Endothelial cell of umbilical vein (primary cell): Measurements from ENCODE around the gene MIGA2. TPM values are rescaled to one million over a fixed set of nuclear protein-coding genes. Genes with fewer than 3 reads are reported as not detected.
A peak's percentile ranks its signal among the peaks of the same experiment; 100 is the strongest.

Experiments used
- BruUV-seq: library from RNA; stranded (reverse); fragments of 400-500 nt; replicated peaks from 2 replicates; lab custom pipeline; 2021; lab: Mats Ljungman, UMichigan
- CTCF ChIA-PET: fragments of 300-600, 350-600 bp; sonication (Branson Sonifier 250); formaldehyde crosslinking; loops from one replicate; lab custom pipeline; 2021; ENCODE audit warnings: antibody characterized with exemption, inconsistent platforms; lab: Charles Lee
- POLR2A ChIA-PET: fragments of 300-600, 350-600 bp; sonication (Branson Sonifier 250); formaldehyde crosslinking; loops from one replicate; lab custom pipeline; 2021; ENCODE audit warnings: antibody characterized with exemption, inconsistent platforms; lab: Charles Lee
- DNase-seq: peaks from one replicate; pipeline ENCODE4 v3.0.0-alpha.2; 2011; ENCODE audit warnings: low read depth, low spot score
- FAIRE-seq: peaks from 2 replicates; lab custom pipeline; 2011; peaks lifted over from hg19 to GRCh38; lab: Jason Lieb, UNC
- H2AFZ ChIP-seq: 2 replicates; pipeline ENCODE4 v1.6.0; 2012; ENCODE audit warnings: low read depth, low read length, control low read depth, inconsistent platforms
- H3K27ac ChIP-seq: 2 replicates; pipeline ENCODE4 v1.5.1; 2011; ENCODE audit warnings: low read depth, mild to moderate bottlenecking, control low read depth, low read length, moderate library complexity; ENCODE audit not compliant: insufficient read depth
- H3K27me3 ChIP-seq, 2 experiments: 2 replicates each; pipeline versions ENCODE4 v1.6.0 to v1.6.1; 2011; ENCODE audit warnings: low read length in 2 of 2, mixed read lengths in 1 of 2; ENCODE audit not compliant: control insufficient read depth in 2 of 2, insufficient read depth in 2 of 2
- H3K36me3 ChIP-seq, 2 experiments: 2 replicates in 1 of 2; 3 replicates in 1 of 2; pipeline ENCODE4 v1.5.1; 2011; ENCODE audit warnings: low read length in 2 of 2, mild to moderate bottlenecking in 1 of 2, moderate library complexity in 1 of 2; ENCODE audit not compliant: control insufficient read depth in 2 of 2, insufficient read depth in 2 of 2; ENCODE audit errors: extremely low read depth in 1 of 2
- H3K4me1 ChIP-seq: 3 replicates; pipeline ENCODE4 v1.5.1; 2011; ENCODE audit warnings: mild to moderate bottlenecking, low read length; ENCODE audit not compliant: control insufficient read depth, insufficient read depth; ENCODE audit errors: extremely low read depth
- H3K4me2 ChIP-seq: 2 replicates; pipeline ENCODE4 v1.6.1; 2011; ENCODE audit warnings: low read length, control low read depth, mixed read lengths; ENCODE audit not compliant: insufficient read depth
- H3K4me3 ChIP-seq, 3 experiments: fragments of 200-600 bp in 1 of 3; sonication (generic), shearing (Covaris generic) in 1 of 3; replicated peaks in 1 of 3; 2 replicates each; pipeline ENCODE4 v1.5.1; 2011 to 2016; ENCODE audit warnings: control low read depth in 3 of 3, low read length in 3 of 3, mild to moderate bottlenecking in 2 of 3, inconsistent platforms in 1 of 3, low read depth in 1 of 3, moderate library complexity in 1 of 3; ENCODE audit not compliant: insufficient read depth in 1 of 3
- H3K79me2 ChIP-seq: 2 replicates; pipeline ENCODE4 v1.6.0; 2012; ENCODE audit warnings: low read length, inconsistent platforms; ENCODE audit not compliant: control insufficient read depth, insufficient read depth
- H3K9ac ChIP-seq: replicated peaks from 2 replicates; pipeline ENCODE3; 2011; ENCODE audit warnings: low read length, control low read depth; ENCODE audit not compliant: insufficient read depth; ENCODE audit errors: extremely low read depth
- H3K9me1 ChIP-seq: replicated peaks from 3 replicates; pipeline ENCODE4 v1.6.0; 2011; ENCODE audit warnings: mild to moderate bottlenecking, low read length; ENCODE audit not compliant: control insufficient read depth, insufficient read depth; ENCODE audit errors: extremely low read depth
- H3K9me3 ChIP-seq: replicated peaks from 2 replicates; pipeline ENCODE4 v1.5.1; 2012; ENCODE audit warnings: low read length, inconsistent platforms; ENCODE audit not compliant: control insufficient read depth, insufficient read depth
- H4K20me1 ChIP-seq: replicated peaks from 2 replicates; pipeline ENCODE3; 2011; ENCODE audit warnings: mild to moderate bottlenecking, low read length; ENCODE audit not compliant: control insufficient read depth, insufficient read depth; ENCODE audit errors: extremely low read depth
- EZH2 ChIP-seq: IDR thresholded peaks from 2 replicates; pipeline ENCODE4 v1.6.1; 2012; ENCODE audit warnings: borderline replicate concordance, low read depth, mild to moderate bottlenecking, moderate library complexity, low read length, inconsistent platforms; ENCODE audit not compliant: severe bottlenecking
- FOS ChIP-seq: IDR thresholded peaks from 2 replicates; pipeline ENCODE4 v1.6.1; 2011; ENCODE audit warnings: mild to moderate bottlenecking, low read length, moderate library complexity, borderline replicate concordance; ENCODE audit not compliant: insufficient read depth
- GATA2 ChIP-seq: IDR thresholded peaks from 2 replicates; pipeline ENCODE4 v1.7.0; 2011; ENCODE audit warnings: low read depth, mild to moderate bottlenecking, moderate library complexity, mixed read lengths, low read length; ENCODE audit not compliant: insufficient read length, insufficient read depth
- JUN ChIP-seq: IDR thresholded peaks from 2 replicates; pipeline ENCODE4 v1.6.1; 2011; ENCODE audit warnings: borderline replicate concordance, low read depth; ENCODE audit not compliant: insufficient read length, insufficient read depth
- MYC ChIP-seq: IDR thresholded peaks from one replicate; pipeline ENCODE4 v1.6.1; 2011; ENCODE audit warnings: mild to moderate bottlenecking, low read depth, low read length
- POLR2A ChIP-seq: IDR thresholded peaks from 2 replicates; pipeline ENCODE4 v1.6.1; 2012; ENCODE audit warnings: low read depth, mild to moderate bottlenecking, control low read depth, low read length
- POLR2AphosphoS5 ChIP-seq: IDR thresholded peaks from 2 replicates; pipeline ENCODE4 v1.6.1; 2012; ENCODE audit warnings: low read depth, mild to moderate bottlenecking, control low read depth, low read length, moderate library complexity; ENCODE audit not compliant: insufficient read depth
- dilution Hi-C: fragments of 300-500 bp; cut with MboI; formaldehyde crosslinking; loops from one replicate; pipeline ENCODE4 v1.15.0; 2019; ENCODE audit warnings: low sequenced_read_pairs; ENCODE audit not compliant: extremely low pct_ligation_motif_present
- intact Hi-C: fragments of 100-400 bp; cut with micrococcal nuclease; formaldehyde crosslinking; loops from one replicate; pipeline ENCODE4 v1.10.0; 2022
- polyA plus RNA-seq, 4 experiments: library from polyadenylated mRNA; depleted of rRNA in 3 of 4; stranded (reverse) in 3 of 4; unstranded in 1 of 4; fragments of >200 nt; gene quantifications; 2 replicates each; pipeline versions ENCODE4 v1.2.1 to v1.2.3, GENCODE V29; 2011 to 2012; ENCODE audit warnings: missing spikeins in 1 of 4
- total RNA-seq: library from RNA; stranded (reverse); gene quantifications from 2 replicates; pipeline ENCODE4 v1.2.3, GENCODE V29; 2021
- TF ChIP-seq, protein P1 (sequence below), 2 donors: IDR thresholded peaks; 1 replicate in 1 of 2; 2 replicates in 1 of 2; pipeline ENCODE4 v1.5.1; 2011; ENCODE audit warnings: low read length in 2 of 2, mild to moderate bottlenecking in 2 of 2, moderate library complexity in 2 of 2, control low read depth in 1 of 2, inconsistent platforms in 1 of 2, low read depth in 1 of 2; ENCODE audit not compliant: insufficient read depth in 1 of 2; ENCODE audit errors: extremely low read depth in 1 of 2
- TF ChIP-seq, protein P2 (sequence below): IDR thresholded peaks from 2 replicates; pipeline ENCODE4 v1.6.1; 2011; ENCODE audit not compliant: insufficient read depth, insufficient read length

MIGA2 gene
- total and polyA plus RNA-seq, 2 donors (not counting 3 experiments of a cell fraction or from before 2014, with no cell fraction given) = 27.7 to 28.0 TPM

DNA sequence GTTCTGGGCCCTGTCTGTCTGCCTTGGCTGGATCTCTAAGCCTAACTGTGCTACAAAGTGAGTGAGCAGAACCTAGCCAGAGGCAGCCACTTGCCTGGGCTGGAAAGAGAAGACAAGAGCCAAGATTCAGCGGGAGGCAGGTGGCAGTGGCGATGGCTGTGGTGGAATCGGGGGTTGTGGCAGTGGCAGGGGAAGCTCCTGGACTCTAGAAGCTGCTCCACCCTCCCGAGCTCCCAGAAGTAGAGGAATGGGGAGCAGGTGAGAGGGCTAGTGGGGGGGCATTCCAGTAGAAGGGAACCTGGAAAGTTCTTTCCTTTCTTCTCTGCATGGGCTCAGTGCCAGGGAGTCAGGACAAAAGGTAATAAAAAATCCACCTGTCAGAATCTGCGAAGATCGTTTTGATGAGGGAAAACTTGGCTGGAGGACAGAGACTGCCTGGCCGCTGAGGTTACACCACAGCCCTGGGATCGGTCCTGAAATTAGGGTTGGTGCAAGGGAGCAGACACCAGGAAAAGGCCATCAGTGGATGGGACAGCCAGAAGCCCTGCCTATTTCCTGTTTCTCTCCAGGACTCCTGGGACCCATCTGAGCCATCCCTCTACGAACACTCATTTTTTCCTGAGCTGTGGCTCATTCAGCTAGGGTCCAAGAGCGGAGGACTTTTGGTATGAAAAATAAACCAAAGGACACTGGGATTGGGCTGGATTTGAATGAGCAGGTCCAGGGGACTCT is 72.5 kb downstream of the MIGA2 start:
- no peaks in the 10 kb centered on the region for H4K20me1 ChIP-seq
- FAIRE-seq = no peak
- H3K27ac ChIP-seq = no peak overlapping the region
- TSS peak; percentile 34 for BruUV-seq
- peaks cover 3% of the 10 kb centered on the region in 2 experiments for H3K36me3 ChIP-seq
- H3K9me1 ChIP-seq = no peaks in the 10 kb centered on the region
- no peaks in the 10 kb centered on the region for H3K9me3 ChIP-seq
- H3K9ac ChIP-seq = no peak overlapping the region
- TF ChIP-seq, protein P1, sequence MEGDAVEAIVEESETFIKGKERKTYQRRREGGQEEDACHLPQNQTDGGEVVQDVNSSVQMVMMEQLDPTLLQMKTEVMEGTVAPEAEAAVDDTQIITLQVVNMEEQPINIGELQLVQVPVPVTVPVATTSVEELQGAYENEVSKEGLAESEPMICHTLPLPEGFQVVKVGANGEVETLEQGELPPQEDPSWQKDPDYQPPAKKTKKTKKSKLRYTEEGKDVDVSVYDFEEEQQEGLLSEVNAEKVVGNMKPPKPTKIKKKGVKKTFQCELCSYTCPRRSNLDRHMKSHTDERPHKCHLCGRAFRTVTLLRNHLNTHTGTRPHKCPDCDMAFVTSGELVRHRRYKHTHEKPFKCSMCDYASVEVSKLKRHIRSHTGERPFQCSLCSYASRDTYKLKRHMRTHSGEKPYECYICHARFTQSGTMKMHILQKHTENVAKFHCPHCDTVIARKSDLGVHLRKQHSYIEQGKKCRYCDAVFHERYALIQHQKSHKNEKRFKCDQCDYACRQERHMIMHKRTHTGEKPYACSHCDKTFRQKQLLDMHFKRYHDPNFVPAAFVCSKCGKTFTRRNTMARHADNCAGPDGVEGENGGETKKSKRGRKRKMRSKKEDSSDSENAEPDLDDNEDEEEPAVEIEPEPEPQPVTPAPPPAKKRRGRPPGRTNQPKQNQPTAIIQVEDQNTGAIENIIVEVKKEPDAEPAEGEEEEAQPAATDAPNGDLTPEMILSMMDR (IDR thresholded peaks at IDR 0.05; ENCODE audit: extremely low read depth in 1 of 2, insufficient read depth in 1 of 2, low read depth in 1 of 2, low read length in 2 of 2) = no peak
- no peak for TF ChIP-seq POLR2AphosphoS5
- TF ChIP-seq JUN = no peak
- no peak for TF ChIP-seq EZH2
- no peak for TF ChIP-seq MYC
- no peak for TF ChIP-seq GATA2
- no peak for TF ChIP-seq POLR2A
- TF ChIP-seq, protein P2, sequence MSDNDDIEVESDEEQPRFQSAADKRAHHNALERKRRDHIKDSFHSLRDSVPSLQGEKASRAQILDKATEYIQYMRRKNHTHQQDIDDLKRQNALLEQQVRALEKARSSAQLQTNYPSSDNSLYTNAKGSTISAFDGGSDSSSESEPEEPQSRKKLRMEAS = no peak
- no peak for TF ChIP-seq FOS
- no peak overlapping the region for H3K4me3 ChIP-seq
- H3K79me2 ChIP-seq = peaks cover 21% of the 10 kb centered on the region
- H2AFZ ChIP-seq = no peak overlapping the region
- ChIA-PET POLR2A (no interaction called here), CTCF (interaction anchor here (1.1 kb wide), 1 partner anchor 516 kb away, joined by 5 read pairs; no protein-coding TSS in a partner anchor)
- dilution Hi-C loops = no loop called here
- peaks cover 10% of the 10 kb centered on the region for H3K4me1 ChIP-seq
- intact Hi-C loops = no loop called here
- no peak for DNase-seq
- H3K4me2 ChIP-seq = no peak overlapping the region
- H3K27me3 ChIP-seq = no peaks in the 10 kb centered on the region
